Fibroblast of peridontal ligament (primary cell): Measurements from ENCODE around the gene CACNA1A.
"Not testable (repeated sequence)": the region's sequence is repeated elsewhere in the genome, so short reads cannot be mapped to it uniquely, and the experiment has no call there.

Experiments
- DNase-seq: peaks from one replicate; pipeline ENCODE4 v3.0.0-alpha.2; 2010; ENCODE audit errors: extremely low read depth

CACNA1A gene

GRCh38 chr19:13506471-13506820 lies at the start of gene CACNA1A:
CACNA1A (minus strand) TSS chr19:13506479; CDS start chr19:13506224, 255 bp downstream.
- DNase-seq, result peak; percentile 55

DNA sequence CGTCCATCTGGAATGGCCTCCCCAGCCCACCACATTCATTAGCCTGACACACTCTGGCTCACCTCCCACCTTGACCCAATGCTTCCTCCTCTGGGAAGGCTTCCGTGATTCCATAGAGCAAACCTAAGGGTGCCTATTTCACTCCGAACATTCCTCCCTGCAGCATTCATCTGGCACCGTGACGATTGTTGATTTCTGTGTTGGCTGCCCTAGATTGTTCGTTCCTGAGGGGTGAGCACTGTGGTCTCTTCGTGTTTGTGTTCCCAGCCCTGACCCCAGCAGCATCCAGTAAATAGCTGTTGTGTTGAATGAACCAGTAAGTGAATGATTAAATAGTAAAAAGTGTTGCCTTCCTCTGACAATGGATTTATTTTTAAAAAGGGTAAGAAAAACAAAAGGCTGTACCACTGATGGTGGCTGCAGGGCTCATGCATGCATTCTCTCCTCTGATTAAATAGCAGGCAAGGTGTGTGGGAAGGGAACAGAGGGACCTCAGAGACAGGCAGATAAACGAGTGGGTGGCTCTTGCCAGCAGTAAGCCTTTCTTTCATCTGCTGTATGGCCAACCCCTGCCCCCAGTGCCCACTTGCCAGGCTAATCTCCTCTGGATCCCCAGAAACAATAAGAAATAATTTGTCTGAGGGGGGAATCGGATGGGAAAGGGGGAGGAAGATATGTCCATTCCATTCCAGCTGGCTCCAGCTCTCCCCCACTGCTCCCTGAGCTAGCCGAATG lies 48.4 kb upstream of the CACNA1A start:
- peak; percentile 51 for DNase-seq

DNA sequence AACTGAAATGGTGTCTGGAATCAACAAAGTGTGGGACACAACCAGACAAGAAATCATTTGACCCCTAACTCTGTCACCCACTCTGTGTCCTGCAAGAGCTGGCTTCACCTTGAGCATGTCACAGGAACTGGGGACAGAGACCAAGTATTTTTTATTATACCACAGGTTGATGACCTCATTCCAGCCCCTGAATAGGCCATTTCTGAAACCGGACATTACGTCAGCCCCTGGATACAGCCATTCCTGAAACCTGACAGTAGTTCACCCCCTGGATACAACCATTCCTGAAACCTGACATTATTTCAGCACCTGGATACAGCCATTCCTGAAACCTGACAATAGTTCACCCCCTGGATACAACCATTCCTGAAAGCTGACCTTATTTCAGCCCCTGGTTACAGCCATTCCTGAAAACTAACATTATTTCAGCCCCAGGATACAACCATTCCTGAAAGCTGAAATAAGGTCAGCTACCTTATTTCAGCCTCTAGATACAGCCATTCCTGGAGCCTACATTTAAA lies 47.7 kb upstream of the CACNA1A start:
- no peak for DNase-seq

- DNase-seq, result no peak
These were observed 41.9 kb upstream of the CACNA1A start for GRCh38 chr19:13548131-13548530.

GRCh38 chr19:13547102-13547501 lies 40.8 kb upstream of the CACNA1A start:
- DNase-seq, result no peak

DNA sequence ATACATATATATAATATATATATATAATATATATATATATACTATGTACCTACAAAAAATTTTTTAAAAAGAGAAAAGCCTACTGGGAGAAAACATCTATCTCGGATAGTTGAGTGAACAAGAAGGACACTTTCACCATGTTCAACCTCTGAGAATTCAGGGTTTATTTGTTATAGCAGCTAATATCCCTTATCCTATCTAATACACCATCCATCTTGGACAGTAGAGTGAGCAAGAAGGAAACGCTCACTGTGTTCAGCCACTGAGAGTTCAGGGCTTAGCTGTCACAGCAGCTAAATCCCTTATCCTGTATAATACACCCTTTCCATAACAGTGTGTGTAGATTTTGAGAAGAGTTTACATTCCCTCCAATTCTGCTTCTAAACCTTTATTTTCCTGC lies 38.1 kb upstream of the CACNA1A start:
- no peak for DNase-seq

GRCh38 chr19:13541554-13541953 lies 35.3 kb upstream of the CACNA1A start:
- DNase-seq, result no peak

DNA sequence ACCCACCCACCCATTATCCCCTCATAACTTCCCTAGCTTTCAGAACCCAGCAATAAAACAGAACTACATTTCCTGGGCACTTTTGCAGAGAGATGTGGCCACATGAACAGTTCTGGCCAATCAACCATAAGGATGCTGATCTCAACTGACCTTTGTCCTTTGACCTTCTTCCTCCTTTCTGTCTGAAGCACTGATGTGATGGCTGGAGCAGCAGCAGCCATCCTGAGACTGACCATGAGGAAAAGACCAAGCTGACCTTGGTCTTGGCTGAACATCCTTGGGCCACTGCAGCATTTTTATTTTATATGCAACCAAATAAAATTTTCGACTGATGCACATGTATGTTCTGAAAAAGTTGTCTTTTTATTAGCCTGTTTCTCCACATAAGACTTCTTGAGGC lies 33.1 kb upstream of the CACNA1A start:
- no peak for DNase-seq

- DNase-seq, result no peak
These were observed 32.4 kb upstream of the CACNA1A start for GRCh38 chr19:13538601-13539253.

DNA sequence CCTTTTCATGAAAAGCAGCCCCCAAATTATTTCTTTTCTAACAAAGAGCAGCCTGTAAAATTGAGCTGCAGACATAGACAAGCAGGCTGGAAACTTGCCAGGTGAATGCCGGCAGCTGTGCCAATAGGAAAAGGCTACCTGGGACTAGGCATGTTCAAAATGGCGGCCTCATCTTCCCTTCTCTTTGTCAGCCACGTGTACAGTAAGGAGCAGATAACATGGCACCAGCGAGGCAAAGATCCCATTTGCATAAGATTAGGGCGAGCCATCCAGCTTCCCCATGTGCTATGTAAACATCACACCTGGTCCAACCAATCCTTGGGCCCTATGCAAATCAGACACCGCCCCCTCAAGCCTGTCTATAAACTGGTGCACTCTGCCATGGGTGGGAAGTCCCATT lies 31.2 kb upstream of the CACNA1A start:
- DNase-seq, result no peak

GRCh38 chr19:13530720-13531119 lies 24.4 kb upstream of the CACNA1A start:
- no peak for DNase-seq

DNA sequence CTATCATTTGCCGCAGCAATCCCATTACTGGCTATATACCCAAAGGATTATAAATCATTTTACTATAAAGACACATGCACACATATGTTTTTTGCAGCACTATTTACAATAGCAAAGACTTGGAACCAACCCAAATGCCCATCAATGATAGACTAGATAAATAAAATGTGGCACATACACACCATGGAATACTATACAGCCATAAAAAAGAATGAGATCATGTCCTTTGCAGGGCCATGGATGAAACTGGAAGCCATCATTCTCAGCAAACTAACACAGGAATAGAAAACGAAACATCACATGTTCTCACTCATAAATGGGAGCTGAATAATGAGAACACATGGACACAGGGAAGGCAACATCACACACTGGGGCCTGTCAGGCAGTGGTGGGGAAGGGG lies 23.4 kb upstream of the CACNA1A start:
- not testable (repeated sequence) for DNase-seq

- peak; percentile 32 for DNase-seq
These were observed 20.3 kb upstream of the CACNA1A start for GRCh38 chr19:13526552-13526951.

DNA sequence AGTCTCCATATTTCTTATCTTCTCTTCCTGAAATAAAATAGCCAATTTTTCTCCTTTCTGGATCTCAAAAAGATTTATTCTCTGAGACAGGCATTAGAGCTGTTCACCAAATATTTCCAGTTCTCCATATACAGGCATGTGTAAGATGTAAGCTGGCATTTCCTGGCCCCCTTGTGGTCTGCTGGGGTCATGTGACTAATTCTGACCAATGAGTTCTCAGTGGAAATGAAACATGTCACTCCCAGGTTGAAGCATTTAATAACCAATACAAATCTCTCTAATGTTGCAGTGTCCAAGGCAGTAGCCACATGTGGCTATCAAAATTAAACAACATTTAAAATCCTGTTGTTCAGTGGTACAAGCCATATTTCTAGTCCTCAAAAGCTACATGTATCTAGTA lies 14.8 kb upstream of the CACNA1A start:
- DNase-seq, result no peak

- no peak for DNase-seq
These were observed 5.7 kb upstream of the CACNA1A start for GRCh38 chr19:13511947-13512346.

DNA sequence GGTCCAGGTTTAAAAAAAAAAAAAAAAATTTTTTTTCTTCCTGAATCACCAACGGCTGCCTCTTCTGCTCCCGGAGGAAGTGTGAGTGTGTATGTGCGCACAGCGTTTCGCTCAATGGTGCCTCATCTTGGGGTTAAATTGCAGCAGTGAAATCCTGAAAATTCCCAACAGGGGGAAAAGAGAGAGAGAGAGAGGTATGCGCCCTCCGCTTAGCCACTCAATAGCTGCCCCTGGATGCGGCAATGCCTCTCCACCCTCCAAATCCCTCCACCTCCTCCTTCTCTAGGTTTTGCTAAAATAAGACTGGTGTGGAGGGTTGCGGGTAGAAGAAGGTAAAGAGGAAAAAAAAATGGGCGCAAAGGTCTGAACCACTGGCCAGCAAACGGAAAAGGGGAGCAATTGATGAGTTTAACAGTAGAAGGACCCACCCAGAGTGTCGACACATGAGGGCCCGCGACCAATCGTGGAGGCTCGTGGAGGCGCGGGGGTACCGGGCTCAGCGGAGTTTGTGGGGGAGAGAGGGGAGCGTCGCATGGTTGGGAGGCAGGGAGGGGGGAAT lies 853 bp upstream of the CACNA1A start:
- peak; percentile 60 for DNase-seq

DNA sequence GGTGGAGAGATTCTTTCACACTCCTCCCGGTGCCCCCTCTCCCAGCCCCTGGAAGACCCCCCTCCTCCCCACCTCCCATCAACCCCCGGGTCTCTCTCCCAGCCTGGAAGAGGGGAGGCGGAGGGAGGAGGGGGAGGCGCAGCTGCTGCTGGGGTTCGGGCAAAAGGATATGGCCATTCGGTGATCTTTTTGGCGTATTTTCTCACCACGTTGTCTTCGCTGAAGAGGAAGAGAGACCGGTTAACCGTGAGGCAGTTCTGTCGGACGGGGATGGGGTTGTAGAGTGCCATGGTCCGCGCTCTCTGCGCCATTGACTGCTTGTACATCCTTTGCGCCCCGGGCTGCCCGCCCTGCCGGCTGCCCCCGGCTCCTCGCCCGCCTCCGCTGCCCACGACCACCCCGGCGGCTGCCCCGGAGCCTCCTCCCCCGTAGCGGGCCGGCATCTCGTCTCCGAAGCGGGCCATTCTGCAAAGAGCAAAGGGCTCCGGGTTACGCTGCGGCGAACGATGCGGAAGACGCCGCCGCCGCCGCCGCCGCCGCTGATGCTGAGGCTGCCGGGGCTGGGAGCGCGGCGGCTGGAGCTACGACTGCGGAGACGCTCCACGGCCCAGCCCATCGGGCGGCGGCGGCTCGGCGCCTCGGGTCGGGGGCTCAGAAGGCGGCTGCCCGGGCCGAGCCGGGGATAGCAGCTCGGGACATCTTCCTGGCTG lies 363 bp downstream of the CACNA1A start:
- DNase-seq, result peak; percentile 17

GRCh38 chr19:13505164-13505695 lies 1.0 kb downstream of the CACNA1A start:
- no peak for DNase-seq

- no peak for DNase-seq
These were observed 2.6 kb downstream of the CACNA1A start for GRCh38 chr19:13503570-13504235.

GRCh38 chr19:13502231-13502630 lies 4.0 kb downstream of the CACNA1A start:
- no peak for DNase-seq

DNA sequence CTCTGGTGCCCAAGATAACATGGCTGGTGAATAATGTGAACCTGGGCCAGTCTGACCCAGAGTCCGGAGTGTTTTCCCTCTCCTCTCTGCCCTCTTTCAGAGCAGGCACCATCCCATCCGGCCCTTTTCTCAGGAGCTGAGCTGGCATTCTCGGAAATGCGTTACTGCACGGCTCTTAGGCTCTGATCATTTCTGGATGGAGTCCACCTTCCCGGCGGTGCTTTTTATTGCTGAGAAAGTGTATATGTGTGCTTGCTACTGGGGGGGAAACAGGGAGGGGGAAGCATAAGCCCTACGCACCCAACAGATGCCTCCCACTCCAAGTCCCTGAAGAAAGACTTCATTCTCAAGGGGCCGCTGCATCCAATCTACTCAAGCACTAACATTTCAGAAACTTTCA lies 6.6 kb downstream of the CACNA1A start:
- no peak for DNase-seq
